Nephron progenitor cell (in vitro differentiated cells): ENCODE measurements around the gene OR8B8.

Experiments used
- DNase-seq: peaks from one replicate; pipeline ENCODE4 v3.0.0; 2021
- H3K27ac Mint-ChIP-seq: 2 replicates; pipeline ENCODE4 v1.8.0; 2021; ENCODE audit warnings: mild to moderate bottlenecking, moderate library complexity, mixed read lengths
- H3K27me3 Mint-ChIP-seq: 2 replicates; pipeline ENCODE4 v1.8.0; 2021; ENCODE audit warnings: mild to moderate bottlenecking, low read depth, mixed read lengths; ENCODE audit not compliant: poor library complexity
- H3K36me3 Mint-ChIP-seq: 2 replicates; pipeline ENCODE4 v1.8.0; 2021; ENCODE audit warnings: low read depth, mixed read lengths
- H3K4me1 Mint-ChIP-seq: 2 replicates; pipeline ENCODE4 v1.8.0; 2021; ENCODE audit warnings: mixed read lengths
- H3K4me3 Mint-ChIP-seq: 2 replicates; pipeline ENCODE4 v1.8.0; 2021; ENCODE audit warnings: mild to moderate bottlenecking, moderate library complexity, mixed read lengths
- H3K9me3 Mint-ChIP-seq: 2 replicates; pipeline ENCODE4 v1.8.0; 2021; ENCODE audit warnings: mild to moderate bottlenecking, moderate library complexity, mixed read lengths
- TF ChIP-seq, protein P1 (sequence below): fragments of 200-600 bp; sonication (generic); IDR thresholded peaks from 2 replicates; pipeline ENCODE4 v1.5.0; 2021; ENCODE audit warnings: antibody characterized with exemption

The OR8B8 gene

GRCh38 chr11:124445646-124446150 is at the start of gene OR8B8:
OR8B8 (minus strand) TSS chr11:124445696; CDS start chr11:124441085, 4,611 bp downstream.
- Mint-ChIP-seq H3K4me3 (no peak within 1 kb of the TSS), H3K27me3 (no peaks in the 10 kb centered on the region), H3K36me3 (no peaks in the 10 kb centered on the region), H3K27ac (peak within 1 kb of the TSS; percentile 0), H3K9me3 (no peaks in the 10 kb centered on the region), H3K4me1 (no peaks in the 10 kb centered on the region)
- TF ChIP-seq, protein P1, sequence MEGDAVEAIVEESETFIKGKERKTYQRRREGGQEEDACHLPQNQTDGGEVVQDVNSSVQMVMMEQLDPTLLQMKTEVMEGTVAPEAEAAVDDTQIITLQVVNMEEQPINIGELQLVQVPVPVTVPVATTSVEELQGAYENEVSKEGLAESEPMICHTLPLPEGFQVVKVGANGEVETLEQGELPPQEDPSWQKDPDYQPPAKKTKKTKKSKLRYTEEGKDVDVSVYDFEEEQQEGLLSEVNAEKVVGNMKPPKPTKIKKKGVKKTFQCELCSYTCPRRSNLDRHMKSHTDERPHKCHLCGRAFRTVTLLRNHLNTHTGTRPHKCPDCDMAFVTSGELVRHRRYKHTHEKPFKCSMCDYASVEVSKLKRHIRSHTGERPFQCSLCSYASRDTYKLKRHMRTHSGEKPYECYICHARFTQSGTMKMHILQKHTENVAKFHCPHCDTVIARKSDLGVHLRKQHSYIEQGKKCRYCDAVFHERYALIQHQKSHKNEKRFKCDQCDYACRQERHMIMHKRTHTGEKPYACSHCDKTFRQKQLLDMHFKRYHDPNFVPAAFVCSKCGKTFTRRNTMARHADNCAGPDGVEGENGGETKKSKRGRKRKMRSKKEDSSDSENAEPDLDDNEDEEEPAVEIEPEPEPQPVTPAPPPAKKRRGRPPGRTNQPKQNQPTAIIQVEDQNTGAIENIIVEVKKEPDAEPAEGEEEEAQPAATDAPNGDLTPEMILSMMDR: no peak
- no peak for DNase-seq

DNA sequence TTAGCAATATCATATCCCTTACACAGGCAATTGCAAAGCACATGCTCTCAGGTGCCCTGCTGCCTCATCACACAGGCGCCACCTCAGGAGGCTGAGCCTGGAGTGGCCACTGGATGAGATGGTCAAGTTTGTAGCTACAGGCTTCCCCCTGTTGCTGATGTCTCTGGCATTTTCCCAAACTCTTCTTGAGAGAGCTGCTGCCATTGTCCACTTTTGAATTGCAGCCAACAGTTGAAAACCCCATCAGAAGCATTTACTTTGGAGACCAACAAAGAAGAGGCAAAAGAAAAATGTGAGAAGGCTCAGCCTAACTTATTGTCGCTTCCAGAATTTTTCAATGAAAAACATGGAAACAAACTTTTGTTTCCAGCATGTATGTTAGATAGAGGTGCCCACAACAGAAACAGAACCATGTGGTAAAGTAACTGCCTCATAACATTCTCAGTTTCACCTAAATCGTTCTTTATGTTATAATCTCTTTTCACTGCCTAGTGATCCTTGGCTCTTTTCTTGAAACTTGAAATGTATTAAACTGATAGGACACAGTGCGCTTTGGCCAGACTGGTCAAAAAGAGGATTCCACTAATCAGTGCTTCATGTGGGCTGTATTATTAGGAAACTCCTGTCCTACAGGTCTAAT is 47.6 kb upstream of the OR8B8 start:
- H3K4me3 Mint-ChIP-seq: no peak overlapping the region
- no peaks in the 10 kb centered on the region for H3K36me3 Mint-ChIP-seq
- peaks cover 23% of the 10 kb centered on the region for H3K9me3 Mint-ChIP-seq
- H3K27me3 Mint-ChIP-seq: peaks cover 11% of the 10 kb centered on the region
- no peak for DNase-seq
- no peak overlapping the region for H3K27ac Mint-ChIP-seq
- TF ChIP-seq, protein P1: no peak
- H3K4me1 Mint-ChIP-seq: no peaks in the 10 kb centered on the region

DNA sequence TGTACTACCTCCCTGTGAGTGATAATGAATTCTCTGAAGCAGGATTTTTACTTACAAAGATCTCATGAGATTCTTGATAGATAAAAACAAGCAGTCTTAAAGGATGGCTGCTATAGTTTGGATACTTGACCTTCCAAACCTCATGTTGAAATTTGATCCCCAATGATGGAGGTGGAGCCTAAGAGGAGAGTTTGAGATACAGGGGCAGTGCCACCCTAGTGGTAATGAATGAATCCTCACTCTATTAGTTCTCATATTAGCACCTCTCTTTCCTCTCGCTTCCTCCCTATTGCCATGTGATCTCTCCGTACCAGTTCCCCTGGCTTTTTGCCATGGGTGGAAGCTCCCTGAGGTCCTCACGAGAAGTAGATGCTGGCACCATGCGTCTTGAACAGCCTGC is 37.9 kb upstream of the OR8B8 start:
- Mint-ChIP-seq H3K36me3 (no peaks in the 10 kb centered on the region), H3K9me3 (peaks cover 14% of the 10 kb centered on the region), H3K4me3 (no peak overlapping the region), H3K27me3 (no peaks in the 10 kb centered on the region), H3K4me1 (peaks cover 26% of the 10 kb centered on the region), H3K27ac (no peak overlapping the region)
- no peak for DNase-seq
- TF ChIP-seq, protein P1: no peak

DNA sequence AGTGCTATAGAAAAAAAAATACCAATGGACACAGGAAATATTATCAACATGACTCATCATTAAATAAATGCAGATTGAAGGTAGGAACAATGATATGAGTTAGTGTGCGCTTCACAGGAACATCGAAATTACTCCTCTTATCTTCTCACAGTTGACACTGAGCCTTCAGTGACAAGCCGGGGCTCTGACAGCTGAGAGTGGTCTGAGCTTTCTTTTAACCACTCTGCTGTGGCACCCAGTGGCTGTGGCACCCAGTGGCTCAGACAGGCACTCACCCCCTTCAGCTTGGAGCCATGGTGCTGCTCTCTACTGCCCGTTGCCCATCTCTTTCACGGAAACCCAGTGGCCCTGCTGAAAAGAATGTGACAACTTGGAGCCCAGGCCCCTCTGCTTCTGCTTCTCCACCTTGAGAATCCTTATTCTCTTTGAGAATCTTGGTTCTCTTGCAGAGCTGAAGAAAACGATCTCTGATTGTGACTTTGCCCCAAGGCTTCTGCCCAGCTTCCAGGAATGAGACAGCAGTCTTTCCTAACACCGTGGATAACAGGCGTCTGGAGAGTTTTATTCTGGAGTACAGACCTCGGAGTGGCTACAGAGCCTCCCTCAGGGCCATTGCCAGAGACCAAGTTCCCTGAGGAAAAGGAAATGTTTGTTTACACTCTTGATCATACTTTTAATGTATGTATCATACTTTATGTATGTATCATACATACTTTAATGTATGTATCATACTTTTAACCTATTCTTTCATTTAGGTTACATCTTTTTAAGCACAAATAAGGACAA is 37.1 kb upstream of the OR8B8 start:
- no peak for DNase-seq
- Mint-ChIP-seq H3K27me3 (no peaks in the 10 kb centered on the region), H3K27ac (peak overlapping the region; percentile 54)

DNA sequence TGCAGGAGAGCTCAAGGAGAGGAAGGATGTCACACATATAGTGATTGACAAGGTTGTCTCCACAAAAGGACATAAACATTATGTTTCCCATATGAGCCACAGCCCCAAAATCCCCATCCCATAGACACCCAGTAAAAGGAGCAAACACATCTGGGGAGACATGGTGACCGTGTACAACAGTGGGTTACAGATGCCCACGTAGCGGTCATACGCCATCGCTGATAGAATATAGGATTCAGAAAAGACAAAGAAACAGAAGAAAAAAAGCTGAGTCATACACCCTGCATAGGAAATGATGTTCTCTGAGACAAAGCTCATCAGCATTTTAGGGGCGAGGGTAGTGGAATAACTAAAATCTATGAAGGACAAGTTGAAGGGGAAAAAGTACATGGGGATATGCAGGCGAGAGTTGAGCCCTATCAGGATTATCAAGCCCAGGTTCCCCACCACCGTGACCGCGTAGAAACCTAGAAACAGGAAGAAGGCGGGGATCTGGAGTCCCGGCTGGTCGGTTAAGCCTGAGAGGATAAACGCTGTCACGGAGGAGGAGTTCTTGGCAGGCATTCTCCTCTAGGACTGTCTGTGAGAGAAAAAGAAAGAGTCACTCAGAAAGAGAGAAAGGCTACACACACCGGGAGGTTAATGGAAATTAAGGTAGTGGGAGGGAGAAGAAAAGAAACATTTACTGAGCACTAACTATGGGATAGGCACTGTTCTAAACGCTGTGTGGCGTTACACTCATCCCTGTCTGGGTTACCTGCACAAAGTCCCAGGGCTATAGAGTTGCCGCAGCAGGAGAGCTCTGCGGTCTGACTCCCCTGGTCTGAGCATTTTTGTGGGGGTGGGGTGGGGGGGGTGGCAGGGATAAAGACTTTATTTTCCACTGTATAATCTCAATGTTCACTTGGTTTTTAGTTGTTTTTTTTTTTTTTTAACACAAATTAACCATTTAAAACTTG is 36.1 kb upstream of the OR8B8 start:
- no peaks in the 10 kb centered on the region for H3K27me3 Mint-ChIP-seq
- no peaks in the 10 kb centered on the region for H3K9me3 Mint-ChIP-seq
- peak overlapping the region; percentile 17 for H3K27ac Mint-ChIP-seq
- peaks cover 26% of the 10 kb centered on the region for H3K4me1 Mint-ChIP-seq
- peak overlapping the region; percentile 57 for H3K4me3 Mint-ChIP-seq
- H3K36me3 Mint-ChIP-seq: no peaks in the 10 kb centered on the region
- peak; percentile 14 for DNase-seq
- TF ChIP-seq, protein P1: no peak

More for the DNA sequence above, 37.1 kb upstream of the OR8B8 start:
- Mint-ChIP-seq H3K9me3 (peaks cover 9% of the 10 kb centered on the region), H3K4me1 (peaks cover 26% of the 10 kb centered on the region), H3K36me3 (no peaks in the 10 kb centered on the region), H3K4me3 (no peak overlapping the region)
- TF ChIP-seq, protein P1: no peak
